Endodermal cell (in vitro differentiated cells): ENCODE results near the gene MMP24. TPM values are rescaled to one million over a fixed set of nuclear protein-coding genes. Genes with fewer than 3 reads are reported as not detected.
A peak's percentile ranks its signal among the peaks of the same experiment; 100 is the strongest.

Experiments used
- DNase-seq: peaks from one replicate; pipeline ENCODE4 v3.0.0-alpha.2; 2017
- H3K27ac ChIP-seq: 2 replicates; pipeline ENCODE4 v1.5.1; 2013; ENCODE audit warnings: mild to moderate bottlenecking, low read depth, low read length, moderate library complexity
- H3K27me3 ChIP-seq: 2 replicates; pipeline ENCODE4 v1.6.1; 2013; ENCODE audit warnings: mild to moderate bottlenecking, low read length, moderate library complexity; ENCODE audit not compliant: insufficient read depth, control insufficient read depth, poor library complexity, severe bottlenecking
- H3K36me3 ChIP-seq: 2 replicates; pipeline ENCODE4 v1.7.0; 2013; ENCODE audit warnings: mild to moderate bottlenecking, low read length, moderate library complexity; ENCODE audit not compliant: control insufficient read depth, insufficient read depth
- H3K4me1 ChIP-seq: one replicate; pipeline ENCODE4 v1.7.0; 2013; ENCODE audit warnings: low read length; ENCODE audit not compliant: control insufficient read depth, insufficient read depth
- H3K4me3 ChIP-seq: 2 replicates; pipeline ENCODE4 v1.5.1; 2013; ENCODE audit warnings: mild to moderate bottlenecking, low read length, moderate library complexity
- H3K9ac ChIP-seq: 2 replicates; pipeline ENCODE4 v1.6.1; 2013; ENCODE audit warnings: mild to moderate bottlenecking, low read length, moderate library complexity; ENCODE audit not compliant: poor library complexity, severe bottlenecking; ENCODE audit errors: extremely low read depth
- H3K9me3 ChIP-seq: 2 replicates; pipeline ENCODE4 v1.6.1; 2013; ENCODE audit warnings: mild to moderate bottlenecking, low read length, moderate library complexity; ENCODE audit not compliant: control insufficient read depth
- H3K27ac Mint-ChIP-seq: 2 replicates; pipeline ENCODE4 v1.8.0; 2020; ENCODE audit warnings: mixed read lengths
- H3K27me3 Mint-ChIP-seq: 2 replicates; pipeline ENCODE4 v1.8.0; 2021; ENCODE audit warnings: mild to moderate bottlenecking, mixed read lengths; ENCODE audit not compliant: insufficient read depth
- H3K36me3 Mint-ChIP-seq: 2 replicates; pipeline ENCODE4 v1.8.0; 2020; ENCODE audit warnings: low read depth, mixed read lengths
- H3K4me1 Mint-ChIP-seq: 2 replicates; pipeline ENCODE4 v1.8.0; 2020; ENCODE audit warnings: mixed read lengths
- H3K4me3 Mint-ChIP-seq: 2 replicates; pipeline ENCODE4 v1.8.0; 2020; ENCODE audit warnings: mild to moderate bottlenecking, moderate library complexity, mixed read lengths
- H3K9me3 Mint-ChIP-seq: 2 replicates; pipeline ENCODE4 v1.8.0; 2020; ENCODE audit warnings: mild to moderate bottlenecking, mixed read lengths
- WGBS, 2 experiments: methylation state at CpG; one replicate each; pipeline versions ENCODE4 v1.1.5 to v1.1.7; 2013; ENCODE audit warnings: missing lambda C conversion rate in 2 of 2, mixed read lengths in 1 of 2; ENCODE audit not compliant: insufficient coverage in 1 of 2, insufficient read length in 1 of 2; 5-methylcytosine and 5-hydroxymethylcytosine counted together
- total RNA-seq, 2 donors: library from RNA; stranded (reverse); fragmentation: NEBNext Ultra II Directional in 1 of 2; extraction: Animal tissue kit (Norgen Biotek cat#: 25700) in 1 of 2; gene quantifications; 2 replicates in 1 of 2; 3 replicates in 1 of 2; pipeline ENCODE4 v1.2.1, GENCODE V29; 2021
- TF ChIP-seq, protein P1 (sequence below): fragments of 200-600 bp; sonication (generic); conservative IDR thresholded peaks from 2 replicates; pipeline ENCODE4 v1.5.0; 2021; ENCODE audit warnings: antibody characterized with exemption, mild to moderate bottlenecking

The MMP24 gene
- total RNA-seq, 2 donors from 2014 or later: 1.3 to 5.9 TPM

- Mint-ChIP-seq H3K27ac (no peak overlapping the region), H3K4me1 (peaks cover 14% of the 10 kb centered on the region), H3K9me3 (peaks cover 44% of the 10 kb centered on the region), H3K36me3 (no peaks in the 10 kb centered on the region), H3K4me3 (no peak overlapping the region), H3K27me3 (no peaks in the 10 kb centered on the region)
- peaks cover 7% of the 10 kb centered on the region for H3K9me3 ChIP-seq
- H3K27ac ChIP-seq: no peak overlapping the region
- TF ChIP-seq, protein P1, sequence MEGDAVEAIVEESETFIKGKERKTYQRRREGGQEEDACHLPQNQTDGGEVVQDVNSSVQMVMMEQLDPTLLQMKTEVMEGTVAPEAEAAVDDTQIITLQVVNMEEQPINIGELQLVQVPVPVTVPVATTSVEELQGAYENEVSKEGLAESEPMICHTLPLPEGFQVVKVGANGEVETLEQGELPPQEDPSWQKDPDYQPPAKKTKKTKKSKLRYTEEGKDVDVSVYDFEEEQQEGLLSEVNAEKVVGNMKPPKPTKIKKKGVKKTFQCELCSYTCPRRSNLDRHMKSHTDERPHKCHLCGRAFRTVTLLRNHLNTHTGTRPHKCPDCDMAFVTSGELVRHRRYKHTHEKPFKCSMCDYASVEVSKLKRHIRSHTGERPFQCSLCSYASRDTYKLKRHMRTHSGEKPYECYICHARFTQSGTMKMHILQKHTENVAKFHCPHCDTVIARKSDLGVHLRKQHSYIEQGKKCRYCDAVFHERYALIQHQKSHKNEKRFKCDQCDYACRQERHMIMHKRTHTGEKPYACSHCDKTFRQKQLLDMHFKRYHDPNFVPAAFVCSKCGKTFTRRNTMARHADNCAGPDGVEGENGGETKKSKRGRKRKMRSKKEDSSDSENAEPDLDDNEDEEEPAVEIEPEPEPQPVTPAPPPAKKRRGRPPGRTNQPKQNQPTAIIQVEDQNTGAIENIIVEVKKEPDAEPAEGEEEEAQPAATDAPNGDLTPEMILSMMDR: no peak
- H3K9ac ChIP-seq: no peak overlapping the region
- WGBS, 2 experiments: 87 to 96% methylated on average over 4 of the region's 4 CpGs
- H3K4me3 ChIP-seq: no peak overlapping the region
- no peaks in the 10 kb centered on the region for H3K27me3 ChIP-seq
- no peak for DNase-seq
- H3K4me1 ChIP-seq: peaks cover 8% of the 10 kb centered on the region
- no peaks in the 10 kb centered on the region for H3K36me3 ChIP-seq
These were observed 11.7 kb downstream of the MMP24 start for GRCh38 chr20:35238170-35238569.

- no peak for DNase-seq
- no peak overlapping the region for H3K9ac ChIP-seq
These were observed 12.2 kb downstream of the MMP24 start for GRCh38 chr20:35238735-35239134.

DNA sequence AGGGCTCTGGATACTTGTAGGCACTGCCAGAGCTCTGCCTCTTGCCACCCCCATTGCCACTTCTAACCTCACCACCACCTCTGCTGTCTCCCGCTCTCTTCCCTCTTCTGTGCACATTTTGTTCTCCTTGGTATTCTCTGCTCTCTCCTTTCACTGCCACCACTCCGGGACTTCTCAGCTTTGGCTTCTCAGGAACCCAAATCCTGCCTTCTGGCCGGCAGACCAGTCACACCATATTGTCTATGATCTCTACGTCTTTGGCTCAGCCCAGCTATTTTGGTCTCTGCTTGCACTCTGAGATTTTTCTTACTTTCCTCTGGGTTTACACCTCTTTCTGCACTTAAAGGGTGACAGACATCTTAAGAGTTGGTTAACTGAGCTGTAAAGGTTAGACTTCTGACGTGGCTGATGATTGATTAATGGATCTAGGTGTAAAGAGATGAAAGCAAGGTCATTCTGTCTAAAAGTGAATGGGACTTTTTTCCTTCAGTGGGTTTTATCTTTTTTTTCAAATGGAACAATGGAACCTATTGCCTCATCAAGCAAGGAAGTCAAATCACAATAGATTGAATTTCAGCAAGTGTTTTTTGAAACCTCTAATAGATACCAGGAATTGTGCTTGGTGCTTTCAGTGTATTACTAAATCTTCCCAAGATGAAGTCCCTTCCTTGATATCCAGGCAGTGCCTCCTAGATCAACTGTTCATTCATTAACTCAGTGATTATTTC, 13.8 kb downstream of the MMP24 start:
- WGBS, 2 experiments: 73 to 84% methylated on average over 3 to 5 of the region's 5 CpGs
- peaks cover 7% of the 10 kb centered on the region for H3K9me3 ChIP-seq
- H3K36me3 ChIP-seq: no peaks in the 10 kb centered on the region
- TF ChIP-seq, protein P1: no peak
- no peak for DNase-seq
- no peak overlapping the region for H3K4me3 Mint-ChIP-seq
- H3K27ac Mint-ChIP-seq: no peak overlapping the region
- no peak overlapping the region for H3K9ac ChIP-seq
- H3K9me3 Mint-ChIP-seq: peaks cover 49% of the 10 kb centered on the region
- H3K36me3 Mint-ChIP-seq: no peaks in the 10 kb centered on the region
- H3K4me1 ChIP-seq: peaks cover 8% of the 10 kb centered on the region
- H3K4me1 Mint-ChIP-seq: peaks cover 14% of the 10 kb centered on the region
- no peaks in the 10 kb centered on the region for H3K27me3 ChIP-seq
- no peak overlapping the region for H3K27ac ChIP-seq
- no peaks in the 10 kb centered on the region for H3K27me3 Mint-ChIP-seq
- peak overlapping the region; percentile 19 for H3K4me3 ChIP-seq

More at GRCh38 chr20:35238735-35239134, 12.2 kb downstream of the MMP24 start:
- Histone ChIP-seq H3K36me3 (no peaks in the 10 kb centered on the region), H3K9me3 (peaks cover 7% of the 10 kb centered on the region), H3K4me3 (no peak overlapping the region), H3K4me1 (peaks cover 8% of the 10 kb centered on the region), H3K27ac (no peak overlapping the region), H3K27me3 (no peaks in the 10 kb centered on the region)
- no peak overlapping the region for H3K27ac Mint-ChIP-seq
- no peak overlapping the region for H3K4me3 Mint-ChIP-seq
- WGBS, 2 experiments: 86 to 100% methylated on average over 1 to 5 of the region's 5 CpGs
- H3K27me3 Mint-ChIP-seq: no peaks in the 10 kb centered on the region
- peaks cover 50% of the 10 kb centered on the region for H3K9me3 Mint-ChIP-seq
- TF ChIP-seq, protein P1: no peak
- H3K4me1 Mint-ChIP-seq: peaks cover 14% of the 10 kb centered on the region
- no peaks in the 10 kb centered on the region for H3K36me3 Mint-ChIP-seq
